HG03064 (cell line): Measurements from ENCODE around the gene MAPK11.

Source experiments
- ATAC-seq: cut with Tn5 transposase; IDR thresholded peaks from one replicate; pipeline ENCODE4 v1.9.1; 2021; ENCODE audit warnings: low read depth; ENCODE audit not compliant: unreplicated experiment

Gene MAPK11

DNA sequence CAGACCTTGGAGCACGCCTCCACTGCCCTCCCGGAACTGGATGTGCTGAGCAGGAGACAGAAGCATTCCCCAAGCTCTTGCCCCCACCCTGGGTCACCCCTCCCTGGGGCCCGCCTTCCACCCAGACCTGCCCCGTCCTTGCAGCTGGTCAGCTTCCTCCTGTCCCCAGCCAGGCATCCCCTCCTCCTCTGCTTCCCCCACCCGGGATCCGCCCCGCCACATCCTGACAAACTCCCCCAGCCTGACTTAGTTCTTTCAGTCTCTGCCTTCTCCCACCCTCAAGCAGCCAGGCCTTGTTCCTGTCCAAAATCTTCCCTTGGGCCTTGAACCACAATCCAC, 38.4 kb upstream of the MAPK11 start:
- no peak for ATAC-seq

GRCh38 chr22:50307890-50308596, 37.9 kb upstream of the MAPK11 start:
- ATAC-seq: no peak

DNA sequence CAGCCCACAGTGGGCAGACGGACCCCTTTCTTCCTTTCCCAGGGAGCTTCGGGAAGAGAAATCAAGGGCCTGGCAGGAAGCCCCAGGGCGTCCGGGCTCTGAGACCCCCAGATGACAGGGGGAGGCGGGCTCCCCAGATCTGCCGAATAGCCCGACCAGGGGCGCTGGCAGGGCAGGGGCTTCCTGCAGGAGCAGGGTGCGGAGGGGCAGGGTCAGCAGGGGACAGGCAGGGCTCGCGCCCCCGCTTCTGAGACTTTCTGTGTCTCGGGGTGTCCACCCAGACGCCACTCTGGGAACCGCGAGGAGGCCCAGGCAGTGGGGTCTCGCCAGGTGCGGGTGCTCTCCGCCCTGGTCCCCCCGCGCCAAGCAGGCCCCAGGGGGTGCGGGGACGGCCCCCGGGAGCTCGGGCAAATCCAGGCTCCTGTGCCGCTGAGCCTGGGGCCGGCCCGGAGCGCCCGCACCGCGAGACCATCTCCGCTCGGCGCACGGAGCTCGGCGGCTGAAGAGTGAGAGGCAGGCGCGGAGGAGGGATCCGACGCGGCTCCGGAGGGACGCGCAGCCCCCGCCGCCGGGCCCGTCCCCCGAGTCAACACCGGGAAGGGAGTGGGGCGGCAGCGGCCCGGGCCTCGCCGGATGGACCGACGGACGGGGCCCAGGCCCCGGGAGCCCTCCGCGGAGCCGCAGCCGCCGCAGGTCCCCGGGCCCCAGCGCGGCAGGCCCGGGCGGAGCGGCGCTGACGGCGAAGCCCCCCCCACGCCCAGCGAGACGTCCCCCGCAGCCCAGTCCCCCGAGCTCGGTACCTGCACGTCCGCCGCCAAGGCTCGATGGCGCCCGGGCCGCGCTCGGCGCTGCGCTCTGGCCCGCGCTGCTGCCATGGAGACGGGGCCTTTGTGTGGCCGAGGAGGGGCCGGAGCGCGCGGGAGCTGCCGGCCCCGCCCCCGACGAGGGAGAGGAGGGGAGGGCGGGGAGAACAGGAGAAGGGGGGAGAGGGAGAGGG, 36.9 kb upstream of the MAPK11 start, which contains the start of gene PLXNB2:
Gene PLXNB2 (minus strand): TSS at position 894 of the 997 bp plus-strand sequence. CDS start 17,062 bp downstream, outside the sequence.
- ATAC-seq: no peak

DNA sequence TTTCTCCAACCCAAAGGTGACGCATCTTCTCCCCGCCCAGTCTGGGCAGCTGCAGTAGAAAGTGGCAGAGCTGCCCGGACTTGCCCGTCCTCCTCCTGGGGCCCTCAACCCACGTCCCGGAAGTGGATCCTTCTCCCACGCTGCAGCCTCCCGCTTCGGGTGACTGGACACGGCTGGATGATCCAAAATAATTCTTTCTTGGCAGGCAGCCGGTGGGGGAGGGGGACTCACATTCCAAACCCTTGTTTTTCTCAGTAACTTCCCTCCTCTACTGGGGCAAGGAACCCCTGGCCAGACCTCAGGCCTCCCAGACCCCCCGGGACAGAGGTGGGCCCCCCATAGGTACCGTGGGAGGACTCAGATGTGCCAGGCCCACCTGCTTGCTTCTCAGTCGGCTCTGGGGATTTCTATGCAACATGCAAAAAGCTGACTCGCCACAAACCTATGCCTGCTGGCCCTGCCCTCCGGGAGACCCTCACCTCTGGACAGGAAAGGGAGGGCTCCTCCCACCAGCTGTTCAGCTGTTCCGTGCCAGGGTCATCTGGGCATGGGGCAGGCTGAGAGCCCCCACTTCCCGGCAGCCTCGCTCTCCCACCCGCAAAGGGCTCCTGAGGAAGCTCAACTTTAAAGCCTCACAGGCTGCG, 35.9 kb upstream of the MAPK11 start:
- no peak for ATAC-seq

- no peak for ATAC-seq
These were observed 35.3 kb upstream of the MAPK11 start for GRCh38 chr22:50305393-50305922.

DNA sequence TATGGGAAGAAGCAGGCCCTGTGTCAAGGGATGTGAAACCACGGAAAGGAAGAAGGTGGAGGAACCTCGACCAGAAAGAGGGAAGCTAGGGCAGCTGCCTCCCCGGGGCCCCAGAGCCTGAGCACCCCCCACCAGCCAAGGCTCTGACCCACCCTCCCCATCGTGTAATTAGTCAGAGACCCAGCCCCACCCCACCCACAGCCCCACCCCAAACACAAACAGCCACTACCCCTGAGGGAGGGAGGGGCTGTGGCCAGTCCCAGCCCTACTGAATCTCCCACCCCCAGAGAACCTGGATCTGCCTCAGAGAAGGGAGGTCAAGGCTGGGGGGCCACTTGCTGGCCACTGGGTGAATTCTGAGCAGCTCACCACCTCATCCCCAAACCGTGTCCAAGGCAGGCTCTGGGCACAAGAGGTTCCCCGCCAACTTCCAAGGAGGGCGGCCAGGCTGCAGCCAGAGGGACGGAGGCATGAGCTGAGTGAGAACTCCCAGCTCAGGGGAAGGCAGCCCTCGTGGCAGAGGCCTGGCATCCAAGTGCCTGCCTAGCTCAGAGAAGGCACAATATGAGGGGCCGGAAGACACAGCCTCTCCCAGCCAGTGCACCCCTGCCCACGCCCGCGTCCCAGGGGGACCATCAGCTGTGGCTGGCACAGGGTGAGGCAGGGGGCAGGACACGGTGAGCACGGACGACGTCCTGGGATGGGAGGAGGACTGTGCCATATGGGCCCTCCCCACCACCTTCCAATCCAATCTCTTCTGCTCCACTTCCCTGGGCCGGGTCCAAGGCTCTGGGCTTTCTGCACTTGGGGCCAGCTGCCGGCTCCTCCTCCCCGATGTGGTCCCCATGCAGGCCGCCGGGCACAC, 34.6 kb upstream of the MAPK11 start:
- ATAC-seq: no peak

- ATAC-seq: no peak
These were observed 33.8 kb upstream of the MAPK11 start for GRCh38 chr22:50303848-50304527.

GRCh38 chr22:50303515-50303847, 33.3 kb upstream of the MAPK11 start:
- ATAC-seq: no peak

GRCh38 chr22:50302564-50302963, 32.4 kb upstream of the MAPK11 start:
- no peak for ATAC-seq

DNA sequence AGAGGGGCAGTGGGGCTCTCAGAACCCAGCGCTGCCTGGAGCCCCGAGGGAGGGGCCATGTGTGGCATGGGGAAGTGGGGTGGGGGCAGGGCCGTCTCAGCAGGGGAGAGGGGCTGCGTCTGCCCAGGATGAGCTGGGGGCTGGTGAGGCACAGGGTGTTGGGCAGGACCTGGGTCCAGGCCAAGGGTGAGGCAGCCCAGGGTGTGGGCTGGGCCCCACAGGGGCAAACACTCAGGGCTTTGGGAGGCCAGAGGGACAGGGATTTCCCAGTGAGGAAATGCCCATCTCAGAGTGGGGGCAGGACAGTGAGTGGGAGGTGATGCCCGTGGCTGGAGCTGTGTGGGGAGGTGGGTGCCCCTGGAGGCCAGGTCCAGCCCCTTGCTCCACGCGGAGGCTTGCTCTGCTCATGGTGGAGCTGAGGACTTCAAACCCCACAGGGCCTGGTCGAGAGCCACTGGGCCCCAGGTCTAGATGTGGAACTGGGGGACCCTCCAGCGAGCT, 31.9 kb upstream of the MAPK11 start:
- no peak for ATAC-seq

GRCh38 chr22:50301581-50301991, 31.4 kb upstream of the MAPK11 start:
- ATAC-seq: no peak

DNA sequence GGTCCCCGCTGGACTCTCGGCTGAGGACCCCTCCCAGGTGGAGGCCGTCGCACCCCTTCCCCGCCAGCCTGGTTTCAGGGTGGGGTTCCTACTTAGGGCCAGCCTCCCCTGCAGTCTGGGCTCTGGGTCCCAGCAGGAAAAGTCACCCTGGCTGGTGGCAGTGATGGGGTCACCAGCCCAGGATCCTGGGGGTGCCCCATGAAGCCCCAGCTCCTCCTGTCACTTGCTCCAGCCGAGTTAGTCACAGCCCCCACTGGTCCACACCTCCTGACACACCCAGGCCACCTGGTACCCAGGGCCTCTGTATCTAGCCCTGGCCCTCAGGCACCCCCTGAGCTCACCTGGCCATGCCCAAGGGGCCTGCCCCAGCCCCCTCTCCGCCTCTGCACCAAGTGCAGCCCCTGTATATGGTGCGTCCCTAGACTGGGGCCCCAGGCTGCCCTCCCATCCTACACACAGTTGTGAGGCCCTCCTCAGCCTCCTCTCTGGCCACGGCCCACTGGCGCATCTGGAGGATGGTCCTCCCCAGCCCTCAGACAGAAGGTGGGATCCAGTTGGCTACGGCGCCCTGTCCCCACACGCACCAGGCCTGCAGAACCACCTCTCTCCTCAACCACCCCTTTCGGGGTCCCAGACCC, 30.6 kb upstream of the MAPK11 start:
- ATAC-seq: no peak

DNA sequence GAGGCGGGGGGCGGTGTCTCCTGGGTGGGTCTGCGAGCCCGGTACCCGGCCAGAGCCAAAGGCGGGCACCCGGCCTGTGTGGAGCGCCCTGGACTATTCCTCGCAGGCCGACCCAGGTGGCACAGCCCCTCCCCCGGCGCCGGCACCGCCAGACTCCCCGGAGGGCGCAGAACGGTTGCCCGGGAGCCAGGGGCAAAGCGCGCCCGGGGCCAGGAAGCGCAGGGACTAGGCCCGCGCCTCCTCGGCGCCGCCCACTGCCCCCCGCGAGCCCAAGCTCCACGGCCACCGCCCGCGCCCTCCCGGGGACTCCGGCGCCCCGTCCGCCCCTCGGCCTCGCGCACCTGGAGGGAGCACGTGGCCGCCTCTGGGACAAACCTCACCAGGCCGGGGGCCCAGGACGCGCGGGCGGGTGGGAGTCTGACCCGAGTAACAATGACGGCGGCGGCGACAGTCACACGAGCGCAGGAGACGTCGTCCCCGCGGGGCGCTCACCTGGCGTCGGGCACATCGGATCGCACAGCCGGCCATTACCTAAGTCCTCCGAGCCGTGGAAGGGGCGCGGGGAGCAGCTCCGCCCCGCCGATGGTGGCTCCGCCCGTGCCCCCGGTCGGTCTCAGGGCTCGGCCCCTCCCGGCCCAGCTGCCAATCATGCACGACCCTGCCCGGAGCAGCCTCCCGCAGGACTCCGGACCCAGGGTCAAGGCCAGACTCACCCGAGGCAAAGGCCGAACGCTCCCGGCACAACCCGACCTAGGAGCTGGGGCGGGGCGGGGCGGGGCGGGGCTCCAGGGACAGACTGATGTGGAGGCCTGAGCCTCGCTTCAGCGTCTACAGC, 29.8 kb upstream of the MAPK11 start:
- ATAC-seq: no peak

GRCh38 chr22:50298937-50299784, 29.0 kb upstream of the MAPK11 start:
- ATAC-seq: no peak

DNA sequence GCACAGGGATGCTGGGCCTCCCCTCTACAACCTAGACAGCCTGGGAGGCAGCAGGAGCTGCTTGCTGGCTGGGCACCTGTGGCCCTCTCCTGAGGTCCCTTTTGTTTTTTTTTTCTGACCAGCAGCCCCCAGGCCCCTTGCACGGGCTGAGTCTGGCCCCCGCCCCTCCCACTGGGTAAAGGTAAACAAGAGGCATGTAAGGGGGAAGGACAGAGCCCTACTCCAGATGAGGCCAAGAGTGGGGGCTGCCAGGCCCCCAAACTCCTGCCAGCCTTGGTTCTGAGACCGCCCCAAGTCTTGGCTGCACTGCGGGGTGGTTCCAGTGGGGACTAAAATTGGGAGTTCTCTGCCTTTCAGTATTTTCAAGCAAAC, 28.1 kb upstream of the MAPK11 start:
- ATAC-seq: no peak

DNA sequence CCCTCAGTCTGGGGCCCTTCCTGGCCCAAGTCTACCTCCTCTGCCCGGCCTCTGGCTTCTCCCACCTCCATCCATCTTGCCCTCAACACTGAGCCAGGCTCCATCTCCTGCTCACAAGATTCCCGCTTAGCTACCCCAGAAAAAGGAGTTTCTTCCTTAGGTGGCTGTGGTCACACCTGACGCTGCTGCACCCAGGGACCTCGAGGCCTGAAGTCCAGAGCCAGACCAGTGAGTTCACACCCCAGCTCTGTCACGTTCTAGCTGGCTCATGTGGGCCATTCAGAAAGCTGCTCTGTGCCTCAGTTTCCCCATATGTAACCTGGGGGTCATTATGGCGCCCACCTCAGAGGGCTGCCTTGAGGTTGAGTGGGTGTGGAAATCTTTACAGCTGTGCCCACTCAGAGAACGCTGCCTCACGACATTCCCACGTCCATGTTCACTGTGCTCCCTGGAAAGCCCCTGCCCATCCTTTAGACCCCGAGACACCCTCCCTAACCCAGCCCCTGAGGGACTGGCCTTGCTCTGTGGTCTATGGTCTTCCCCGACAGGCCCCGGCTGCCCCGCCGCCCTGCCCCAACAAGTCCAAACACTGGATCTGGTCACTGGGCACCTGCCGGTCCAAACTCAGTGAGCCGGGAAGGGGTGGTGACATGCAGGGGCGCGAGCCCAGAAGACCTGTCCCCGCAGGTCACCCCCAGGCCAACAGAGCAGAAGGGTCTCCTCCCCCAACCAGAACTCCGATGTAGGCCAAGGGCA, 27.5 kb upstream of the MAPK11 start:
- ATAC-seq: no peak
